H1 (cell line): ENCODE measurements around the gene TRIM9. TPM values are rescaled to one million over a fixed set of nuclear protein-coding genes. Genes with fewer than 3 reads are reported as not detected.

ENCODE experiments used
- CTCF ChIA-PET: fragments of 300-600 bp; sonication (Branson Sonifier 250); formaldehyde crosslinking; loops from one replicate; lab custom pipeline; 2021; ENCODE audit not compliant: partially characterized antibody; lab: Charles Lee
- POLR2A ChIA-PET: fragments of 300-600 bp; sonication (Branson Sonifier 250); formaldehyde crosslinking; loops from one replicate; lab custom pipeline; 2021; ENCODE audit warnings: inconsistent platforms; ENCODE audit not compliant: partially characterized antibody; lab: Charles Lee
- DNase-seq, 2 experiments: peaks; one replicate each; pipeline versions ENCODE4 v3.0.0 to v3.0.0-alpha.2; 2010 to 2022; ENCODE audit warnings: low spot score in 2 of 2, low read depth in 1 of 2, mixed read lengths in 1 of 2
- FAIRE-seq: peaks from 2 replicates; lab custom pipeline; 2011; peaks lifted over from hg19 to GRCh38; lab: Jason Lieb, UNC
- H2AFZ ChIP-seq: 2 replicates; pipeline ENCODE4 v1.8.1; 2012; ENCODE audit warnings: low read length, inconsistent platforms
- H2AK5ac ChIP-seq: 2 replicates; pipeline ENCODE4 v1.6.1; 2013; ENCODE audit warnings: low read depth, low read length
- H2BK120ac ChIP-seq: replicated peaks from 2 replicates; pipeline ENCODE3; 2013; ENCODE audit warnings: low read depth, low read length, inconsistent platforms
- H2BK12ac ChIP-seq: 2 replicates; pipeline ENCODE4 v1.6.1; 2013; ENCODE audit warnings: low read depth, low read length
- H2BK15ac ChIP-seq: 2 replicates; pipeline ENCODE4 v1.6.1; 2013; ENCODE audit warnings: low read length
- H2BK20ac ChIP-seq: 2 replicates; pipeline ENCODE4 v1.6.1; 2013; ENCODE audit warnings: low read length
- H2BK5ac ChIP-seq: 2 replicates; pipeline ENCODE4 v1.6.1; 2013; ENCODE audit warnings: low read depth, low read length
- H3K14ac ChIP-seq: 2 replicates; pipeline ENCODE4 v1.6.1; 2013; ENCODE audit warnings: inconsistent platforms; ENCODE audit not compliant: insufficient read length
- H3K18ac ChIP-seq: 2 replicates; pipeline ENCODE4 v1.6.1; 2013; ENCODE audit warnings: low read length; ENCODE audit errors: extremely low read depth
- H3K23ac ChIP-seq: 2 replicates; pipeline ENCODE4 v1.6.1; 2013; ENCODE audit warnings: inconsistent platforms; ENCODE audit not compliant: insufficient read length
- H3K23me2 ChIP-seq: 2 replicates; pipeline ENCODE4 v1.6.1; 2013; ENCODE audit warnings: low read depth, low read length
- H3K27ac ChIP-seq: 2 replicates; pipeline ENCODE4 v1.6.1; 2011; ENCODE audit warnings: low read depth, low read length, inconsistent platforms
- H3K27me3 ChIP-seq, 4 experiments: replicated peaks in 1 of 4; 1 replicate in 1 of 4; 2 replicates in 3 of 4; pipeline versions ENCODE4 v1.6.1 to v1.8.1; 2011 to 2013; ENCODE audit warnings: low read length in 3 of 4, mild to moderate bottlenecking in 3 of 4, inconsistent platforms in 2 of 4, mixed read lengths in 2 of 4, moderate library complexity in 1 of 4; ENCODE audit not compliant: control insufficient read depth in 3 of 4, insufficient read depth in 3 of 4; ENCODE audit errors: extremely low read depth in 1 of 4
- H3K36me3 ChIP-seq, 4 experiments: 2 replicates each; pipeline versions ENCODE4 v1.6.1 to v1.8.1; 2011 to 2013; ENCODE audit warnings: mild to moderate bottlenecking in 4 of 4, low read length in 3 of 4, moderate library complexity in 2 of 4, control low read depth in 1 of 4, inconsistent platforms in 1 of 4; ENCODE audit not compliant: insufficient read depth in 4 of 4, control insufficient read depth in 2 of 4
- H3K4ac ChIP-seq: replicated peaks from 2 replicates; pipeline ENCODE3; 2013; ENCODE audit warnings: low read length, low read depth, mixed read lengths, inconsistent platforms; ENCODE audit not compliant: insufficient read length
- H3K4me1 ChIP-seq, 4 experiments: replicated peaks in 1 of 4; 1 replicate in 1 of 4; 2 replicates in 3 of 4; pipeline versions ENCODE4 v1.6.1 to v1.8.1; 2011 to 2013; ENCODE audit warnings: low read length in 3 of 4, inconsistent platforms in 2 of 4, mixed read lengths in 1 of 4; ENCODE audit not compliant: insufficient read depth in 4 of 4, control insufficient read depth in 3 of 4
- H3K4me2 ChIP-seq, 2 experiments: 2 replicates each; pipeline versions ENCODE4 v1.6.1 to v1.8.1; 2011 to 2013; ENCODE audit warnings: low read depth in 2 of 2, low read length in 2 of 2, control low read depth in 1 of 2, inconsistent platforms in 1 of 2, mild to moderate bottlenecking in 1 of 2; ENCODE audit not compliant: insufficient read depth in 1 of 2
- H3K4me3 ChIP-seq, 4 experiments: fragments of 200-600, 300-600 bp in 1 of 4; sonication (generic), shearing (Covaris generic), sonication (Bioruptor Twin) in 1 of 4; 2 replicates each; pipeline versions ENCODE4 v1.5.1 to v1.8.1; 2011 to 2016; ENCODE audit warnings: low read length in 4 of 4, low read depth in 3 of 4, control low read depth in 2 of 4, inconsistent platforms in 2 of 4, mild to moderate bottlenecking in 2 of 4, mixed read lengths in 1 of 4, moderate library complexity in 1 of 4; ENCODE audit not compliant: insufficient read depth in 2 of 4; ENCODE audit errors: extremely low read depth in 1 of 4
- H3K56ac ChIP-seq: replicated peaks from 2 replicates; pipeline ENCODE3; 2013; ENCODE audit warnings: low read depth, mild to moderate bottlenecking, mixed read lengths, low read length, inconsistent platforms; ENCODE audit not compliant: insufficient read length
- H3K79me1 ChIP-seq: 2 replicates; pipeline ENCODE4 v1.6.1; 2013; ENCODE audit warnings: low read depth, low read length, control low read depth
- H3K79me2 ChIP-seq, 2 experiments: 2 replicates each; pipeline versions ENCODE4 v1.6.1 to v1.8.1; 2012 to 2013; ENCODE audit warnings: low read length in 2 of 2, mild to moderate bottlenecking in 2 of 2, inconsistent platforms in 1 of 2; ENCODE audit not compliant: insufficient read depth in 2 of 2, control insufficient read depth in 1 of 2
- H3K9ac ChIP-seq, 4 experiments: replicated peaks in 1 of 4; 1 replicate in 1 of 4; 2 replicates in 3 of 4; pipeline versions ENCODE4 v1.6.1 to v1.8.1; 2011 to 2013; ENCODE audit warnings: low read depth in 3 of 4, low read length in 3 of 4, control low read depth in 2 of 4, mild to moderate bottlenecking in 2 of 4, moderate library complexity in 2 of 4, inconsistent platforms in 1 of 4; ENCODE audit errors: extremely low read depth in 1 of 4
- H3K9me3 ChIP-seq, 2 experiments: 2 replicates each; pipeline versions ENCODE4 v1.6.1 to v1.8.1; 2012 to 2013; ENCODE audit warnings: mild to moderate bottlenecking in 2 of 2, moderate library complexity in 2 of 2, control low read depth in 1 of 2, inconsistent platforms in 1 of 2, low read depth in 1 of 2, low read length in 1 of 2, mixed read lengths in 1 of 2; ENCODE audit not compliant: insufficient read depth in 2 of 2
- H4K20me1 ChIP-seq, 2 experiments: replicated peaks in 1 of 2; 2 replicates each; pipeline versions ENCODE3 to v1.8.1; 2011 to 2013; ENCODE audit warnings: inconsistent platforms in 2 of 2, low read length in 2 of 2, mild to moderate bottlenecking in 1 of 2; ENCODE audit not compliant: insufficient read depth in 2 of 2, control insufficient read depth in 1 of 2
- H4K5ac ChIP-seq: 2 replicates; pipeline ENCODE4 v1.6.1; 2013; ENCODE audit warnings: low read length, low read depth, mixed read lengths, inconsistent platforms; ENCODE audit not compliant: insufficient read length
- H4K8ac ChIP-seq: 2 replicates; pipeline ENCODE4 v1.8.0; 2013; ENCODE audit warnings: mild to moderate bottlenecking, moderate library complexity, low read length, inconsistent platforms; ENCODE audit not compliant: insufficient read depth; ENCODE audit errors: extremely low read depth
- H4K91ac ChIP-seq: replicated peaks from 2 replicates; pipeline ENCODE3; 2013; ENCODE audit warnings: low read length, mixed read lengths, inconsistent platforms; ENCODE audit not compliant: insufficient read length
- CBX8 ChIP-seq: fragments of 300-800, 300-1000 bp; sonication (generic); IDR thresholded peaks from 2 replicates; pipeline ENCODE4 v1.7.1; 2016; ENCODE audit warnings: low read depth, low read length, borderline replicate concordance
- TBP ChIP-seq: IDR thresholded peaks from 2 replicates; pipeline ENCODE4 v1.6.1; 2011; ENCODE audit warnings: low read depth, low read length, improper control_type of control experiment
- WGBS, 2 experiments: shearing (Covaris generic) in 1 of 2; methylation state at CpG; one replicate each; pipeline versions ENCODE4 v1.1.6 to v1.1.7; 2013 to 2015; ENCODE audit warnings: low lambda C conversion rate in 2 of 2, mixed read lengths in 2 of 2, inconsistent platforms in 1 of 2, low coverage in 1 of 2, missing lambda C conversion rate in 1 of 2; ENCODE audit not compliant: insufficient replicate concordance in 2 of 2, insufficient coverage in 1 of 2, insufficient read length in 1 of 2; ENCODE audit errors: extremely low coverage in 1 of 2, missing lambda C conversion rate in 1 of 2; 5-methylcytosine and 5-hydroxymethylcytosine counted together
- polyA plus RNA-seq, 7 experiments: library from polyadenylated mRNA; depleted of rRNA in 3 of 7; stranded (reverse) in 5 of 7; unstranded in 2 of 7; fragments of >200 nt in 5 of 7; fragments of 200-250 nt in 2 of 7; gene quantifications; 1 replicate in 5 of 7; 2 replicates in 1 of 7; 4 replicates in 1 of 7; pipeline versions ENCODE4 v1.2.1 to v1.2.3, GENCODE V29; 2011 to 2013; ENCODE audit warnings: missing spikeins in 2 of 7, mixed read lengths in 2 of 7
- total RNA-seq: library from RNA; stranded (reverse); fragmentation: NEBNext Ultra II Directional; extraction: Animal tissue kit (Norgen Biotek cat#: 25700); gene quantifications from 2 replicates; pipeline ENCODE4 v1.2.1, GENCODE V29; 2021

Gene TRIM9
- total and polyA plus RNA-seq, 2 of the 8 experiments (the other 6 are each of a cell fraction or from before 2014, with no cell fraction given), result 2.7 to 5.4 TPM

DNA sequence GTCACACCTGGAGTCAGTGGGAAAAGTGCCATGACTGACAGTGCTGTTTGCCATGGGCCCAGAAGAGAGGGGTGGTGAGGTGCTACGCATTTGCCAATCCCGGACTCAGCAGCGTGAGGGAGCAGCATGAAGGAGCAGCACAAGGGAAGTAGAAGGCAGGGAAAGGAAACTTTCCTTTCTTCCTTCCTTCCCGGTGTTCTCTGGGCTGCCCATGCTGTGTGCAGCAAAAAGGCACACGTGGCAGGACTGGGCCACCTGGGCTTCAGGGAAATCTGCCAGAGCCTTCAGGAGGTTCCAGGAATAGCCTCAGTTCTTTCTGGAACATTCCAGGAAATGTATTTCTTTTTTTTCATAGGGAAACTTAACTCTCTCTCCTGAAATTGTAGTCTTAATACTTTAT is 23.0 kb downstream of the TRIM9 start:
- Histone ChIP-seq H3K4me1 (no peaks in the 10 kb centered on the region), H3K27me3 (no peaks in the 10 kb centered on the region), H4K8ac (no peak overlapping the region), H3K9me3 (no peaks in the 10 kb centered on the region), H4K91ac (no peak overlapping the region), H2AFZ (no peak overlapping the region), H2BK15ac (no peak overlapping the region), H3K23me2 (no peaks in the 10 kb centered on the region), H3K79me2 (no peaks in the 10 kb centered on the region), H2BK5ac (no peak overlapping the region), H4K20me1 (no peaks in the 10 kb centered on the region), H3K27ac (no peak overlapping the region), H3K23ac (no peak overlapping the region), H3K4ac (no peak overlapping the region), H3K36me3 (no peaks in the 10 kb centered on the region), H3K79me1 (no peaks in the 10 kb centered on the region), H4K5ac (no peak overlapping the region), H3K9ac (no peak overlapping the region), H2BK20ac (no peak overlapping the region), H2BK120ac (no peak overlapping the region), H2BK12ac (no peak overlapping the region), H3K4me3 (no peak overlapping the region), H3K18ac (no peak overlapping the region), H3K14ac (no peak overlapping the region), H3K56ac (no peak overlapping the region), H3K4me2 (no peak overlapping the region), H2AK5ac (no peak overlapping the region)
- no peak for TF ChIP-seq CBX8
- TF ChIP-seq TBP, result no peak
- POLR2A ChIA-PET, result no interaction called here
- no peak for DNase-seq
- CTCF ChIA-PET, result interaction anchor here (0.7 to 2.1 kb wide), 3 partner anchors 12 to 193 kb away, joined by 3 to 6 read pairs (median 3); no protein-coding TSS in a partner anchor
- no peak for FAIRE-seq
- WGBS, 2 experiments, result 93% methylated on average over 5 of the region's 5 CpGs; no CpG with 5 or more reads in 1 of the 2 experiments
